Endothelial cell of umbilical vein (primary cell): ENCODE measurements around the gene ACOX3. TPM values are rescaled to one million over a fixed set of nuclear protein-coding genes. Genes with fewer than 3 reads are reported as not detected.

ENCODE experiments used
- BruUV-seq: library from RNA; stranded (reverse); fragments of 400-500 nt; replicated peaks from 2 replicates; lab custom pipeline; 2021; lab: Mats Ljungman, UMichigan
- CTCF ChIA-PET: fragments of 300-600, 350-600 bp; sonication (Branson Sonifier 250); formaldehyde crosslinking; loops from one replicate; lab custom pipeline; 2021; ENCODE audit warnings: antibody characterized with exemption, inconsistent platforms; lab: Charles Lee
- POLR2A ChIA-PET: fragments of 300-600, 350-600 bp; sonication (Branson Sonifier 250); formaldehyde crosslinking; loops from one replicate; lab custom pipeline; 2021; ENCODE audit warnings: antibody characterized with exemption, inconsistent platforms; lab: Charles Lee
- DNase-seq: peaks from one replicate; pipeline ENCODE4 v3.0.0-alpha.2; 2011; ENCODE audit warnings: low read depth, low spot score
- FAIRE-seq: peaks from 2 replicates; lab custom pipeline; 2011; peaks lifted over from hg19 to GRCh38; lab: Jason Lieb, UNC
- H2AFZ ChIP-seq: 2 replicates; pipeline ENCODE4 v1.6.0; 2012; ENCODE audit warnings: low read depth, low read length, control low read depth, inconsistent platforms
- H3K27ac ChIP-seq: 2 replicates; pipeline ENCODE4 v1.5.1; 2011; ENCODE audit warnings: low read depth, mild to moderate bottlenecking, control low read depth, low read length, moderate library complexity; ENCODE audit not compliant: insufficient read depth
- H3K27me3 ChIP-seq, 2 experiments: 2 replicates each; pipeline versions ENCODE4 v1.6.0 to v1.6.1; 2011; ENCODE audit warnings: low read length in 2 of 2, mixed read lengths in 1 of 2; ENCODE audit not compliant: control insufficient read depth in 2 of 2, insufficient read depth in 2 of 2
- H3K36me3 ChIP-seq, 2 experiments: 2 replicates in 1 of 2; 3 replicates in 1 of 2; pipeline ENCODE4 v1.5.1; 2011; ENCODE audit warnings: low read length in 2 of 2, mild to moderate bottlenecking in 1 of 2, moderate library complexity in 1 of 2; ENCODE audit not compliant: control insufficient read depth in 2 of 2, insufficient read depth in 2 of 2; ENCODE audit errors: extremely low read depth in 1 of 2
- H3K4me1 ChIP-seq: 3 replicates; pipeline ENCODE4 v1.5.1; 2011; ENCODE audit warnings: mild to moderate bottlenecking, low read length; ENCODE audit not compliant: control insufficient read depth, insufficient read depth; ENCODE audit errors: extremely low read depth
- H3K4me2 ChIP-seq: 2 replicates; pipeline ENCODE4 v1.6.1; 2011; ENCODE audit warnings: low read length, control low read depth, mixed read lengths; ENCODE audit not compliant: insufficient read depth
- H3K4me3 ChIP-seq, 3 experiments: fragments of 200-600 bp in 1 of 3; sonication (generic), shearing (Covaris generic) in 1 of 3; replicated peaks in 1 of 3; 2 replicates each; pipeline ENCODE4 v1.5.1; 2011 to 2016; ENCODE audit warnings: control low read depth in 3 of 3, low read length in 3 of 3, mild to moderate bottlenecking in 2 of 3, inconsistent platforms in 1 of 3, low read depth in 1 of 3, moderate library complexity in 1 of 3; ENCODE audit not compliant: insufficient read depth in 1 of 3
- H3K79me2 ChIP-seq: 2 replicates; pipeline ENCODE4 v1.6.0; 2012; ENCODE audit warnings: low read length, inconsistent platforms; ENCODE audit not compliant: control insufficient read depth, insufficient read depth
- H3K9ac ChIP-seq: replicated peaks from 2 replicates; pipeline ENCODE3; 2011; ENCODE audit warnings: low read length, control low read depth; ENCODE audit not compliant: insufficient read depth; ENCODE audit errors: extremely low read depth
- H3K9me1 ChIP-seq: replicated peaks from 3 replicates; pipeline ENCODE4 v1.6.0; 2011; ENCODE audit warnings: mild to moderate bottlenecking, low read length; ENCODE audit not compliant: control insufficient read depth, insufficient read depth; ENCODE audit errors: extremely low read depth
- H3K9me3 ChIP-seq: replicated peaks from 2 replicates; pipeline ENCODE4 v1.5.1; 2012; ENCODE audit warnings: low read length, inconsistent platforms; ENCODE audit not compliant: control insufficient read depth, insufficient read depth
- H4K20me1 ChIP-seq: replicated peaks from 2 replicates; pipeline ENCODE3; 2011; ENCODE audit warnings: mild to moderate bottlenecking, low read length; ENCODE audit not compliant: control insufficient read depth, insufficient read depth; ENCODE audit errors: extremely low read depth
- EZH2 ChIP-seq: IDR thresholded peaks from 2 replicates; pipeline ENCODE4 v1.6.1; 2012; ENCODE audit warnings: borderline replicate concordance, low read depth, mild to moderate bottlenecking, moderate library complexity, low read length, inconsistent platforms; ENCODE audit not compliant: severe bottlenecking
- FOS ChIP-seq: IDR thresholded peaks from 2 replicates; pipeline ENCODE4 v1.6.1; 2011; ENCODE audit warnings: mild to moderate bottlenecking, low read length, moderate library complexity, borderline replicate concordance; ENCODE audit not compliant: insufficient read depth
- GATA2 ChIP-seq: IDR thresholded peaks from 2 replicates; pipeline ENCODE4 v1.7.0; 2011; ENCODE audit warnings: low read depth, mild to moderate bottlenecking, moderate library complexity, mixed read lengths, low read length; ENCODE audit not compliant: insufficient read length, insufficient read depth
- JUN ChIP-seq: IDR thresholded peaks from 2 replicates; pipeline ENCODE4 v1.6.1; 2011; ENCODE audit warnings: borderline replicate concordance, low read depth; ENCODE audit not compliant: insufficient read length, insufficient read depth
- MYC ChIP-seq: IDR thresholded peaks from one replicate; pipeline ENCODE4 v1.6.1; 2011; ENCODE audit warnings: mild to moderate bottlenecking, low read depth, low read length
- POLR2A ChIP-seq: IDR thresholded peaks from 2 replicates; pipeline ENCODE4 v1.6.1; 2012; ENCODE audit warnings: low read depth, mild to moderate bottlenecking, control low read depth, low read length
- POLR2AphosphoS5 ChIP-seq: IDR thresholded peaks from 2 replicates; pipeline ENCODE4 v1.6.1; 2012; ENCODE audit warnings: low read depth, mild to moderate bottlenecking, control low read depth, low read length, moderate library complexity; ENCODE audit not compliant: insufficient read depth
- dilution Hi-C: fragments of 300-500 bp; cut with MboI; formaldehyde crosslinking; loops from one replicate; pipeline ENCODE4 v1.15.0; 2019; ENCODE audit warnings: low sequenced_read_pairs; ENCODE audit not compliant: extremely low pct_ligation_motif_present
- intact Hi-C: fragments of 100-400 bp; cut with micrococcal nuclease; formaldehyde crosslinking; loops from one replicate; pipeline ENCODE4 v1.10.0; 2022
- polyA plus RNA-seq, 4 experiments: library from polyadenylated mRNA; depleted of rRNA in 3 of 4; stranded (reverse) in 3 of 4; unstranded in 1 of 4; fragments of >200 nt; gene quantifications; 2 replicates each; pipeline versions ENCODE4 v1.2.1 to v1.2.3, GENCODE V29; 2011 to 2012; ENCODE audit warnings: missing spikeins in 1 of 4
- total RNA-seq: library from RNA; stranded (reverse); gene quantifications from 2 replicates; pipeline ENCODE4 v1.2.3, GENCODE V29; 2021
- TF ChIP-seq, protein P1 (sequence below): IDR thresholded peaks from 2 replicates; pipeline ENCODE4 v1.6.1; 2011; ENCODE audit not compliant: insufficient read depth, insufficient read length
- TF ChIP-seq, protein P2 (sequence below), 2 donors: IDR thresholded peaks; 1 replicate in 1 of 2; 2 replicates in 1 of 2; pipeline ENCODE4 v1.5.1; 2011; ENCODE audit warnings: low read length in 2 of 2, mild to moderate bottlenecking in 2 of 2, moderate library complexity in 2 of 2, control low read depth in 1 of 2, inconsistent platforms in 1 of 2, low read depth in 1 of 2; ENCODE audit not compliant: insufficient read depth in 1 of 2; ENCODE audit errors: extremely low read depth in 1 of 2

Gene ACOX3
- total and polyA plus RNA-seq, 2 donors (not counting 3 experiments of a cell fraction or from before 2014, with no cell fraction given): 13.0 to 26.3 TPM

GRCh38 chr4:8336412-8337075 lies 104.0 kb downstream of the ACOX3 start:
- TF ChIP-seq, protein P1, sequence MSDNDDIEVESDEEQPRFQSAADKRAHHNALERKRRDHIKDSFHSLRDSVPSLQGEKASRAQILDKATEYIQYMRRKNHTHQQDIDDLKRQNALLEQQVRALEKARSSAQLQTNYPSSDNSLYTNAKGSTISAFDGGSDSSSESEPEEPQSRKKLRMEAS: no peak
- TF ChIP-seq FOS (peak; percentile 87), GATA2 (peak; percentile 68)
- no peaks in the 10 kb centered on the region for H3K79me2 ChIP-seq
- no peak overlapping the region for H3K27ac ChIP-seq
- H3K27me3 ChIP-seq: peaks cover 2 to 9% of the 10 kb centered on the region in 2 experiments
- no peak for FAIRE-seq
- CTCF ChIA-PET: interaction anchor here (1.0 kb wide), 1 partner anchor 66 kb away, joined by 3 read pairs; no protein-coding TSS in a partner anchor
- no peak overlapping the region for H3K4me2 ChIP-seq
- H3K9me1 ChIP-seq: no peaks in the 10 kb centered on the region
- no peaks in the 10 kb centered on the region for H3K36me3 ChIP-seq
- no peak for DNase-seq
- H3K9ac ChIP-seq: no peak overlapping the region
- no peaks in the 10 kb centered on the region for H3K9me3 ChIP-seq
- no peak overlapping the region for H2AFZ ChIP-seq
- no peaks in the 10 kb centered on the region for H3K4me1 ChIP-seq
- intact Hi-C loops (no loop called here), dilution Hi-C loops (no loop called here)
- no TSS peak for BruUV-seq
- no peak overlapping the region for H3K4me3 ChIP-seq
- no peaks in the 10 kb centered on the region for H4K20me1 ChIP-seq
- POLR2A ChIA-PET: no interaction called here

DNA sequence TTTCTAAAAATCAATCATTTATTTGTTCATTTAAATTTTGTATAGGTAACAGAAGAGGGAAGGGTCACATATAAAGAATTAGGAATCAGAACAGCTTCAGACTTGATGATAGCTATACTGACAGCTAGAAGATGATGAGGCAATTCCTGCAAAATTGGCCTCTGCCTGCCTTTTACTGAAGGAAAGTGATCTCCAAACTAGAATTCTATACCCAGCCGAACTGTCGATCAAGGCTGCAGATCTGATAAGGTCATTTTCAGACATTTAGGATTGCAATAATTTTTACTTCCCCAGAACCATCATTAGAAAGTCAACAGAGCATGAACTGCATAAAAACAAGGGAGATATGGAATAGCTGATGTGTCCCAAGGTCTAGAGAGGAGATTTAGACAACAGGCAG lies 104.7 kb downstream of the ACOX3 start:
- H3K9me1 ChIP-seq: no peaks in the 10 kb centered on the region
- DNase-seq (no peak), FAIRE-seq (no peak)
- intact Hi-C loops (no loop called here), dilution Hi-C loops (no loop called here)
- CTCF ChIA-PET: interaction anchor here (1.0 kb wide), 1 partner anchor 67 kb away, joined by 3 read pairs; no protein-coding TSS in a partner anchor
- BruUV-seq: no TSS peak
- H4K20me1 ChIP-seq: no peaks in the 10 kb centered on the region
- H3K9ac ChIP-seq: no peak overlapping the region
- no peaks in the 10 kb centered on the region for H3K9me3 ChIP-seq
- H3K36me3 ChIP-seq: no peaks in the 10 kb centered on the region
- no peak overlapping the region for H3K4me2 ChIP-seq
- TF ChIP-seq JUN: no peak
- no peak for TF ChIP-seq EZH2
- TF ChIP-seq, protein P2, sequence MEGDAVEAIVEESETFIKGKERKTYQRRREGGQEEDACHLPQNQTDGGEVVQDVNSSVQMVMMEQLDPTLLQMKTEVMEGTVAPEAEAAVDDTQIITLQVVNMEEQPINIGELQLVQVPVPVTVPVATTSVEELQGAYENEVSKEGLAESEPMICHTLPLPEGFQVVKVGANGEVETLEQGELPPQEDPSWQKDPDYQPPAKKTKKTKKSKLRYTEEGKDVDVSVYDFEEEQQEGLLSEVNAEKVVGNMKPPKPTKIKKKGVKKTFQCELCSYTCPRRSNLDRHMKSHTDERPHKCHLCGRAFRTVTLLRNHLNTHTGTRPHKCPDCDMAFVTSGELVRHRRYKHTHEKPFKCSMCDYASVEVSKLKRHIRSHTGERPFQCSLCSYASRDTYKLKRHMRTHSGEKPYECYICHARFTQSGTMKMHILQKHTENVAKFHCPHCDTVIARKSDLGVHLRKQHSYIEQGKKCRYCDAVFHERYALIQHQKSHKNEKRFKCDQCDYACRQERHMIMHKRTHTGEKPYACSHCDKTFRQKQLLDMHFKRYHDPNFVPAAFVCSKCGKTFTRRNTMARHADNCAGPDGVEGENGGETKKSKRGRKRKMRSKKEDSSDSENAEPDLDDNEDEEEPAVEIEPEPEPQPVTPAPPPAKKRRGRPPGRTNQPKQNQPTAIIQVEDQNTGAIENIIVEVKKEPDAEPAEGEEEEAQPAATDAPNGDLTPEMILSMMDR (IDR thresholded peaks at IDR 0.05; ENCODE audit: extremely low read depth in 1 of 2, insufficient read depth in 1 of 2, low read depth in 1 of 2, low read length in 2 of 2): no peak
- no peak for TF ChIP-seq POLR2AphosphoS5
- no peak for TF ChIP-seq FOS
- TF ChIP-seq, protein P1: no peak
- no peak for TF ChIP-seq POLR2A
- TF ChIP-seq MYC: no peak
- TF ChIP-seq GATA2: no peak
- POLR2A ChIA-PET: no interaction called here
- H3K27me3 ChIP-seq: peaks cover 1 to 9% of the 10 kb centered on the region in 2 experiments
- no peak overlapping the region for H3K27ac ChIP-seq
- no peak overlapping the region for H2AFZ ChIP-seq
- no peaks in the 10 kb centered on the region for H3K79me2 ChIP-seq
- no peak overlapping the region for H3K4me3 ChIP-seq
- no peaks in the 10 kb centered on the region for H3K4me1 ChIP-seq
